Measurements from ENCODE around the gene CCBE1. TPM values are rescaled to one million over a fixed set of nuclear protein-coding genes. Genes with fewer than 3 reads are reported as not detected.
"Not testable (repeated sequence)": the region's sequence is repeated elsewhere in the genome, so short reads cannot be mapped to it uniquely, and the experiment has no call there.

CCBE1 gene
- 1.8 and 3.3 TPM in 2 replicates for total RNA-seq

DNA sequence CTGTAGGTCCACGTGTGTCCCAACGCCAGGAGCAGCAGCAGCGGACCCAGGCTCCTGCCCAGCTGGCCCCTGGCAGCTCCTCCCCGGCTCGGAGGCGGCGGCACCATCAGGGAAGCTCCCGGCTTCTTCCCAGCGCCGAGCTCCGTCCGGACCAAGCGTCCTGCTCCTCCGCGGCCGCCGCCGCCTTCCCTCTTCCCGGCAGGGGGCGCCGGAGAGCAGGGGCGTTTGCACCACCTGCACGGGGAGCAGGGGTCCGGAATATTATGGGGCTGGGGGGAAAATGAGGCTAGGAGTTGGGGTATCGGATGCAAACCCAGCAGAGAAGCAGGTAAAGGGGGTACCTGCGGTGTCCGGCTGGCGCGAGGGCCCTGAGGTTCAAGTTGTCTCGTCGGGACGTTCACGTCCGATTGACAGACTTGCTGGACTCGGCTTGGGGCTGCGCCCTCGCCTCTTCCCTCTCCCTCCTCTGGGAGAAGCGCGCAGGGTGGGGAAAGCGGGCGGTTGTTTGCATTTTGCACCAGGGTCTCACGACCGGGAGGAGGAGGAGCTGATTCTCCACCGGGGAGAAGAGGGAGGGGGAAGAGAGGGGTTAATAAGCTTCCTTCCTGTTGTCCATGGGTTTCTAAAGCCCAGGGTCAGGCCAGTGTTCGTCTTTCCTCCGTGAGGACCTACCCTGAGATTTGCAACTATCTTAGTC, at the start of gene CCBE1:
Gene CCBE1 (minus strand): TSS at position 188 of the 697 bp plus-strand sequence.
- peak within 1 kb of the TSS; percentile 57 for H3K4me3 ChIP-seq (ENCODE audit: low read depth, low read length)
- no peak for DNase-seq (ENCODE audit: low read depth)
- TF ChIP-seq, protein P1, sequence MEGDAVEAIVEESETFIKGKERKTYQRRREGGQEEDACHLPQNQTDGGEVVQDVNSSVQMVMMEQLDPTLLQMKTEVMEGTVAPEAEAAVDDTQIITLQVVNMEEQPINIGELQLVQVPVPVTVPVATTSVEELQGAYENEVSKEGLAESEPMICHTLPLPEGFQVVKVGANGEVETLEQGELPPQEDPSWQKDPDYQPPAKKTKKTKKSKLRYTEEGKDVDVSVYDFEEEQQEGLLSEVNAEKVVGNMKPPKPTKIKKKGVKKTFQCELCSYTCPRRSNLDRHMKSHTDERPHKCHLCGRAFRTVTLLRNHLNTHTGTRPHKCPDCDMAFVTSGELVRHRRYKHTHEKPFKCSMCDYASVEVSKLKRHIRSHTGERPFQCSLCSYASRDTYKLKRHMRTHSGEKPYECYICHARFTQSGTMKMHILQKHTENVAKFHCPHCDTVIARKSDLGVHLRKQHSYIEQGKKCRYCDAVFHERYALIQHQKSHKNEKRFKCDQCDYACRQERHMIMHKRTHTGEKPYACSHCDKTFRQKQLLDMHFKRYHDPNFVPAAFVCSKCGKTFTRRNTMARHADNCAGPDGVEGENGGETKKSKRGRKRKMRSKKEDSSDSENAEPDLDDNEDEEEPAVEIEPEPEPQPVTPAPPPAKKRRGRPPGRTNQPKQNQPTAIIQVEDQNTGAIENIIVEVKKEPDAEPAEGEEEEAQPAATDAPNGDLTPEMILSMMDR (conservative IDR thresholded peaks at IDR 0.05; ENCODE audit: low read depth, low read length), result peak; percentile 88

DNA sequence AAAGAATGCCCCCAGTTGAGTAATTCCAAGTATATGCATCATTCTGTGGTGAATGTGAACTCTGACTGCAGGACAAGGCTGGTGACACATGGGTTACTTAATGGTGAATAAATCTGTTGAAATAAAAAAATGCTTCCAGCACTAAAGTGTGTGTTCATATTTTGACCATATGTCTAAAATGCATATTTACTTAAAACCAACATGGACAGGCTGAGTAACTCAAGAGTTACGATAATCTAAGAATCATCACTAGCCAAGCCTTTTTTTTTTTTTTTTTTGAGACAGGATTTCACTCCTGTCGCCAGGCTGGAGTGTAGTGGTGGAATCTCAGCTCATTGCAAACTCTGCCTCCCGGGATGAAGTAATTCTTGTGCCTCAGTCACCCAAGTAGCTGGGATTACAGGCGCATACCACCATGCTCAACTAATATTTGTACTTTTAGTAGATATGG, 47.1 kb upstream of the CCBE1 start:
- TF ChIP-seq, protein P1 (conservative IDR thresholded peaks at IDR 0.05; ENCODE audit: low read depth, low read length), result no peak
- no peak overlapping the region for H3K4me3 ChIP-seq (ENCODE audit: low read depth, low read length)
- DNase-seq (ENCODE audit: low read depth), result peak; percentile 36

DNA sequence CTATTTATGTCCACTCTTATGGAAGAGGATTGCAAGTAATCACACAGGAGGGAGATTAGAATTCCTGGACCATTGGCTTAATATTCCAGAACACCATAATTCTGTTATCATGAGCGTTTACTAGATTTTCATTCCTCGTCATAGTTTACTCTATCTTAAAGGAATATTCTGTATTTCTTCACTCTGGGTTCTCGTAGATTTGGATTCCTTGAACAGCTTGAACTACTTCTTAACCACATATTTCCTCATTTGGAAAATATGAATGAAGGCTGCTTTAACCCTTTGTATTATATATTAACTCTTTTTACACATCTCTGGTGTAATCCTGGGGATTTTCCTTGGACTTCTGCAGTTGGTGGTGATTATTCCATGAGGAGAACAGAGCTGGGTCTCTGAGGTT, 46.3 kb upstream of the CCBE1 start:
- no peak overlapping the region for H3K4me3 ChIP-seq (ENCODE audit: low read depth, low read length)
- no peak for DNase-seq (ENCODE audit: low read depth)
- TF ChIP-seq, protein P1 (conservative IDR thresholded peaks at IDR 0.05; ENCODE audit: low read depth, low read length), result no peak

DNA sequence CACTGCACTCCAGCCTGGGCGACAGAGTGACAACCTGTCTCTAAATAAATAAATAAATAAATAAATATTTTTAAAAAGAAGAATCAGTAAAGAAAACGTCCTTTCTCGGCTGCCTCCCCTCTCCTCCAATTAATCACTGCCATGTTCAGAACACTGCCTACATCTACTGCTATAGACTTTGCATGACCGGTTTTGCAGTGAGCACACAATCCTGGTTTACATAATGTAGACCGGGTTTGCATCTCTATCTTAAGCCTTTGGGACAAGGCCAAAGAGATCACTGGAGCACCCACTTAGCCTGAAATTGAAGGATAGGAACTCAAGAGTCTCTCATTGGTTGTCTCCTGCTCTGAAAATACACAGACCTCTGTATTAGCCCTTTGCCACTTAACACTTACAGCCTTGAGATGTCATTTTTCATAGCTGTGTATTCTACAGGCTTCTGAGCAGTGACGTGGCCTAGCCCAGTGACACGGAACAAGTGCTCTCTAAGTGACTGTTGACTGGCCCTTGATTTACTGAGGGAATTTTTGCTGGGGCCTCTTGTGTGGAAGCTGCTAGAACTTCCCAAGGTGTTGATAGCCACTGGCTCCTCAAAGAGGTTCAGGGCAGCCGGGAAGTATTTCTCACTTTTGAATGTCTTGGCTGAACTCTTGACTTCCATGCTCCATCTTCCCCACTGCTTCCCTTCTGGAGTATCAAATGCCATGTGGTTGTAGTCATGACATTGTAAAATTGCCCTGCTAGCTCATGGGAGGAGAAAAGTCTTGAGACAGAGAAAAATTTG, 45.3 kb upstream of the CCBE1 start:
- no peak overlapping the region for H3K4me3 ChIP-seq (ENCODE audit: low read depth, low read length)
- TF ChIP-seq, protein P1 (conservative IDR thresholded peaks at IDR 0.05; ENCODE audit: low read depth, low read length), result no peak
- no peak for DNase-seq (ENCODE audit: low read depth)

DNA sequence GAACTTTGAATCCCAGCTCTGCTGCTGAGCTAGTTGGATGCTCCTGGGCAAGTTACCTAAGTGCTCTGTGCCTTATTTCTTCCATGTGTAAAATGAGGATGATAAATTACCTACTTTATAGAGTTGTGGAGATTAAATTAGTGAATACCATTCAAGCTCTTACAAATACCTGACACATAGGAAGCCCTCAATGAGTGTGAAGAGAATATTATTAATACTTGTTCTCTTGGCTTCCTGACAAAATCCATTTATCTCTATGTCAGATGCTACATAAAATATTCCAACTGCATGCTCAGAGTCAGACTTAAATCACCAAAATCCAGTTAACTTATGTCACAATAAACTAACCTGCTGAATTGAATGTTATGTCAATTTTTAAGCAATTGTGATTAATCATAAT, 42.9 kb upstream of the CCBE1 start:
- no peak for DNase-seq (ENCODE audit: low read depth)
- no peak overlapping the region for H3K4me3 ChIP-seq (ENCODE audit: low read depth, low read length)
- TF ChIP-seq, protein P1 (conservative IDR thresholded peaks at IDR 0.05; ENCODE audit: low read depth, low read length), result no peak

DNA sequence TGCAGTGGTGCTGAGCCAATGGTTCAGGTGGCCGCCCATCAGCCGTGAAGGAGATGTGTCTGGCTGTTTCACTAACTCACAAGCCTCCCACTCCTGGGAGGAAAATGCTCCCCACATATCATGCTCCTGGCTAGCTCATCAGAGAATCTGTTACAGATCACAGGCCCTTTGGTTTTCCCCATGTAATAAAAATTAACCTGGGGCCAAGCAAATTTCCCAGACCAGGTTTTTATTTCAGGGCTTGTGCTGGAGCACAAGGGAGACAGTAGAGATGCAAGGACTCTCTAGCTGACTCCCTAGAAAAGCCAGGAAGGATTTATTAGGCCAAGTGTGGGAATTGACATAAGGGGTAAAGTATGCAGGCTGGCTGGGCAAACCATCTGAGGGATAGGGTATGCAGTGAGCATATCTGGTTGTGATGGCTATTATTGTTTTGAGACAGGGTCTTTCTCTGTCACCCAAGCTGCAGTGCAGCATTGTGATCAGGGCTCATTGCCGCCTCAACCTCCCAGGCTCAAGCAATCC, 40.6 kb upstream of the CCBE1 start:
- H3K4me3 ChIP-seq (ENCODE audit: low read depth, low read length), result no peak overlapping the region
- TF ChIP-seq, protein P1 (conservative IDR thresholded peaks at IDR 0.05; ENCODE audit: low read depth, low read length), result no peak
- DNase-seq (ENCODE audit: low read depth), result no peak

DNA sequence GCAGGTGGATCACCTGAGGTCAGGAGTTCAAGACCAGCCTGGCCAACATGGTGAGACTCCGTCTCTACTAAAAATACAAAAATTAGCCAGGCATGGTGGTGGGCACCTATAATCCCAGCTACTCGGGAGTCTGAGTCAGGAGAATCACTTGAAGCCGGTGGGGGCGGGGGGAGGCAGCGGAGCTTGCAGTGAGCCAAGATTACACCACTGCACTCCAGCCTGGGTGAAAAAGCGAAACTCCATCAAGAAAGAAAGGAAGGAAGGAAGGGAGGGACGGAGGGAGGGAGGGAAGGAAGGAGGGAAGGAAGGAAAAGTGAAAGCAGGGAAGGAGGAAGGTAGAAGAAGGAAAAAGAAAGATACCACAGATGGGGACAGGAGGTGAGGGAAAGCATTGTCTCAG, 40.1 kb upstream of the CCBE1 start:
- H3K4me3 ChIP-seq (ENCODE audit: low read depth, low read length); DNase-seq (ENCODE audit: low read depth): not testable (repeated sequence)

All from epithelial cell of proximal tubule (primary cell).